GM21526 (cell line): ENCODE results near the gene KRI1.
"Not testable (repeated sequence)": the region's sequence is repeated elsewhere in the genome, so short reads cannot be mapped to it uniquely, and the experiment has no call there.

ENCODE experiments used
- ATAC-seq: cut with Tn5 transposase; IDR thresholded peaks from one replicate; pipeline ENCODE4 v1.9.1; 2021; ENCODE audit warnings: moderate library complexity; ENCODE audit not compliant: unreplicated experiment, low FRiP score

The KRI1 gene

DNA sequence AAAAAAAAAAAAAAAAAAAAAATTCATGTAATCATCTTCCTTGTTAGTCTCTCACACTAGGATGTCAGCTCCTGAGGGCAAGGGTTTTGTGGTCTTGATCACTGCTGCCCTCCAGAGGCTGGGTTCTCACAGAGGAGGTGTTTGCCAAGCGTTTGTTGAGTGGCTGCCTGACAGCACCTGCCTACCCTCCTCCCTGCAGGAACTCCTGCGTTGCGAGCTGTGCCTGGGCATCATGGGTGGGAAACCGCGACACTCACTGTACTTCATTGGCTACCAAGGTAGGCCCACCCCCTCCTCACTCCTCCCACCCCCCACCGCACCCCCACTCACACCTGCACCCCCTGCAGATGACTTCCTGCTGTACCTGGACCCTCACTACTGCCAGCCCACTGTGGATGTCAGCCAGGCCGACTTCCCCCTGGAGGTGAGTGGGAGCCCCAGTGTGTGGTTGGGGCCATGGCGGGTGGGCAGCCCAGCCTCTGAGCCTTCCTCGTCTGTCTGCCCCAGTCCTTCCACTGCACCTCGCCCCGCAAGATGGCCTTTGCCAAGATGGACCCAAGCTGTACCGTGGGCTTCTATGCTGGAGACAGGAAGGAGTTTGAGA is 14.0 kb downstream of the KRI1 start:
- no peak for ATAC-seq

DNA sequence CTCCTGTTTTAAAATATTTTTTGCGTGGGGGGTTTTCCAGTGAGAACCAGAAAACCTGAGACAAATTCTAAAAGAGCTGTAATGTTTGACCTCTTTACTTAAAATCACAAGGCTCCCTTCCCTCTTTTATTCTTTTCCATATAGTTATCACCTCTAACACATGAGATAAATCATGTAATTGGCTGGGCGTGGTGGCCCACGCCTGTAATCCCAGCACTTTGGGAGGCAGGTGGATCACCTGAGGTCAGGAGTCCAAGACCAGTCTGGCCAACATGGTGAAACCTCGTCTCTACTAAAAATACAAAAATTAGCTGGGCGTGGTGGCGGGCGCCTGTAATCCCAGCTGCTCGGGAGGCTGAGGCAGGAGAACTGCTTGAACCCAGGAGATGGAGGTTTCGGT is 14.8 kb downstream of the KRI1 start:
- ATAC-seq: not testable (repeated sequence)

DNA sequence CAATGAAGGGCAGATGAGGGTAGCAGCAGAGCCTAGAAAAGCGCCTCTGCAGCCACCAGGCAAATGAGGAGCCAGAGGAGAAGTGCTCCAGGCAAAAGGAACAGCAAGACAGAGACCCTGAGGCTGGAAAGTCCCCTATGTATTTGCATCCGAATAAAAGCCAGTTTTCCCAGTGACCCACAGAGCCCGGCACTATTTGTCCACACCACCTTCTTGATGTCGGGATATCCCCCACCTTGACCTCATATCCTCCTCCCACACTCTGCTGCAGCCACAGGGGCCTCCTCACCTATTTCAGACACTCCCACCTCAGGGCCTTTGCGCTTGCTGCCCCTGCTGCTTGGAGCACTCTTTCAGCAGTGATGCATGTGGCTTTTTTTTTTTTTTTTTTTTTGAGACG is 15.5 kb downstream of the KRI1 start:
- no peak for ATAC-seq

DNA sequence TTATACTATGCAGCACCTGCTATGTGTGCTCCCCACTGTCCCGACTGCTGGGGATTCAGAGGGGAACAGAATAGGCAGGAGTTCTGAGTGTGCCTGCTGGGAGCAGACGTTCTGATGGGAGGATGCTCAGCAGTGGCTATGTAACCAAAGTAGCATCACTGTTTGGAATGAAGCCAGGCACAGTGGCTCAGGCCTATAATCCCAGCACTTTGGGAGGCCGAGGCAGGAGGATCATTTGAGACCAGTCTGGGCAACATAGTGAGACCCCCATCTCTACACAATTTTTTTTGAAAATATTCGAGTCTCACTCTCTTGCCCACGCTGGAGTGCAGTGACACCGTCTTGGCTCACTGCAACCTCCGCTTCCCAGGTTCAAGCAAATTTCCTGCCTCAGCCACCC is 16.1 kb downstream of the KRI1 start:
- no peak for ATAC-seq

DNA sequence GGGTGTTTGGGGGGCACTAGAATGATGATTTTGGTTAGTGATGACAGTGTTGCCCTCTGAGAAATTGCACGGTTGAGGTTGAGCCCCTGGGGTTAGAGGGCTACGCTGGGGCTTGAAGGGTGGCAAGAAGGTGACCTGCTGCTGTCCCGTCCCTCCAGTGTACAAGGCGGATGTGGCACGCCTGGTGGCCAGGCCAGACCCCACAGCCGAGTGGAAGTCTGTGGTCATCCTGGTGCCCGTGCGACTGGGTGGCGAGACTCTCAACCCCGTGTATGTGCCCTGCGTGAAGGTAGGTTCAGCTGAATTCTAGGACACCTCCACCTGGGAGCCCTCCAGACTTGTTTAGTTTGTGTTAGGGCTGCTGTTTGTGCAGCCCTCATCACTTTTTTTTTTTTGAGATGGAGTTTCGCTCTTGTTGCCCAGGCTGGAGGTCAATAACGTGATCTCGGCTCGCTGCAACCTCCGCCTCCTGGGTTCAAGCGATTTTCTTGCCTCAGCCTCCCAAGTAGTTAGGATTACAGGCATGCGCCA is 17.0 kb downstream of the KRI1 start:
- ATAC-seq: no peak

DNA sequence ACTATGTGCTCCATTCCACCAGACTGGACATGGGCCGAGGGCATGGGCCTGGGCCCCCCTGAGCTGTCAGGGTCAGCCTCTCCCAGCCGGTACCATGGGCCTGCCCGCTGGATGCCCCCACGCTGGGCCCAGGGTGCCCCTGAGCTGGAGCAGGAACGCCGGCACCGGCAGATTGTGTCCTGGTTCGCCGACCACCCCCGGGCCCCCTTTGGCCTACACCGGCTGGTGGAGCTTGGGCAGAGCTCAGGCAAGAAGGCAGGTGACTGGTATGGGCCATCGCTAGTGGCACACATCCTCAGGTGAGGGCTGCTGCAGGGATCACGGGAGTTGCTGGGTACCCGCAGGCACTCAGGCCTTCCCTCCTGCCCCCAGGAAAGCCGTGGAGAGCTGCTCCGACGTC is 19.0 kb downstream of the KRI1 start:
- no peak for ATAC-seq

DNA sequence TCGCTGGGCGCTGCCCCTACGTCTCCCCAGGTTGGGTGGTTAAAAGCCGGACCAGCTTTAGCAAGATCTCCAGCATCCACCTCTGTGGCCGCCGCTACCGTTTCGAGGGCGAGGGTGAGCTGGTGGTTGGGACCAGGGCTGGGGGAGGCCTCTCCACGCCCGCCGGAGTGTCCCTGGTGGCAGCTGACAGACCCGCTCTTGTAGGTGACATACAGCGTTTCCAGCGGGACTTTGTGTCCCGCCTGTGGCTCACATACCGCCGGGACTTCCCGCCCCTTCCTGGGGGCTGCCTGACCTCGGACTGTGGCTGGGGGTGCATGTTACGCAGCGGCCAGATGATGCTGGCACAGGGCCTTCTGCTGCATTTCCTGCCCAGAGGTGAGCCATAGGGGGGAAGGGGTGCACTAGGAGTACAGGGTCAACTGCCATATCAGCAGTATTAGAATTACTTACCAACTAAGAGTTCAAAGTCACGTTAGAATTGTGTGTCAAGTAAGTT is 21.0 kb downstream of the KRI1 start:
- no peak for ATAC-seq

DNA sequence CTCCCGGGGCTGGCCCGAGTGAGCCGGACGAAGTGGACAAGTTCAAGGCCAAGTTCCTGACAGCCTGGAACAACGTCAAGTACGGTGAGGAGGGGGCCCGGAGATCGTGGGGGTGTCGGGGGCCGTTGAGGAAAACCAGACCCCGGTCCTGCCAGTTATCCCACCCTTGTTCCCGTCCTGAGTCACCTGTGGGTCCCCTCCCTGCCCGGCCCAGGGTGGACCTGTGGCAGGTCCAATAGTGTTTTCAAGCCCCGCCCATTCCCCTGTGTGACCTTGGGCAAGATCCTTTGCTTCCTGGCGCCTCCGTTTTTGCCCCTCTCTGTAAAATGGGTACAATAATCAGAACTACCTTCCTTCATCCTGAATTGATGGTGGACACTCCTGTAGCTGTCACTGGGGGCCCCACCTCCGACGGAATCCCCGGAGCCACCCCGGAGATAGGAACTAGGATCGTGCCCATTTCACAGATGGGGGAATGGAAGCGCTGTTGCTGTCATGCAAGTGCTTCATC is 21.5 kb downstream of the KRI1 start:
- ATAC-seq: no peak

DNA sequence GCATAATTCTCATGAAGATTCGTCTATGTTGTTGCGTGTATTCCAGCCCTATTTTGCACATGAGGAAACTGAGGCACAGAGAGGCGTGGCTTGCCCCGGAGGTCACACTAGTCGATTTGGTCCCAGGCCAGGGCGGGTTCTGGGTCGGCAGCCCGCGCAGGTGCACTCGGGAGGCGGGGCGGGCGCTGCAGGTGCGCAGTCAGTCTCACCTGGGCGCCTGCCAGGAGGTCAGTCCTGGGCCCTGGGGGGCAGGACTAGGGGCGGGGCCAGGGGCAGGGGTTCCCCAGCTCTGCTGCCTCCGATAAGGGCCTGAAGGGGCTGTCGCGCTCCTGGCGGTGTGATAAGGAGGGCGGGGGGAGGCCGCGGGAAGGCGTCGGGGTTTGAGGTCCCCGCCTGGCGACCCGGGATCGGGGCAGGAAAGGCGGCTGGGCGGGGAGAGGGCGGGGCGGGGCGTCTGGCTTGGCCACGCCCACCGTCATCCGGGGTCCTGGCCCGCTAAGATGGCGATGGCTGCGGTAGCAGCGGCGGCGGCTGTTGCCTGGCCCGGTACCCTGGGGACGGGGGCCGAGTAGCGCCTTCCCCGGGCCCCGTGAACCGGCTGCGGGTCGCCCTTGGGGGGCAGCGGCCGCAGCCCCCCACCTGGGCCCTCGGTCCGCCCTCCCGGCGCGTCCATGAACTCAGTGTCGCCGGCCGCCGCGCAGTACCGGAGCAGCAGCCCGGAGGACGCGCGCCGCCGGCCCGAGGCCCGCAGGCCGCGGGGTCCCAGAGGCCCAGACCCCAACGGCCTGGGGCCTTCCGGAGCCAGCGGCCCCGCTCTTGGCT is 22.2 kb downstream of the KRI1 start, which contains the start of gene ATG4D:
TSS of gene ATG4D (plus strand) at position 485 of the 822 bp plus-strand sequence. CDS start at position 672, 187 bp downstream.
- no peak for ATAC-seq

DNA sequence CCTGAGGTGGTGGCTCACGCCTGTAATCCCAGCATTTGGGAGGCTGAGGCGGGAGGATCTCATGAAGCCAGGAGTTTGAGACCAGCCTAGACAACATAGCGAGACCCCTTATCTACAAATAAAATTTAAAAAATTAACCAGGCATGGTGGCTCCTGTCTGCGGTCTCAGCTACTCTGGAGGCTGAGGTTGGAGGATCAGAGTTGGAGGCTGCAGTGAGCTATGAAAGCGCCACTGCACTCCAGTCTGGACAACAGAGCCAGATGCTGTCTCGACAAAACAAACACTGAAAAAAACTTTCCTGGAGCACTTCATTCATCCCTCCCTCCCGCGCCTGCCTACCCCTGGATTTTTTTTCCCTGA is 22.8 kb downstream of the KRI1 start:
- no peak for ATAC-seq

DNA sequence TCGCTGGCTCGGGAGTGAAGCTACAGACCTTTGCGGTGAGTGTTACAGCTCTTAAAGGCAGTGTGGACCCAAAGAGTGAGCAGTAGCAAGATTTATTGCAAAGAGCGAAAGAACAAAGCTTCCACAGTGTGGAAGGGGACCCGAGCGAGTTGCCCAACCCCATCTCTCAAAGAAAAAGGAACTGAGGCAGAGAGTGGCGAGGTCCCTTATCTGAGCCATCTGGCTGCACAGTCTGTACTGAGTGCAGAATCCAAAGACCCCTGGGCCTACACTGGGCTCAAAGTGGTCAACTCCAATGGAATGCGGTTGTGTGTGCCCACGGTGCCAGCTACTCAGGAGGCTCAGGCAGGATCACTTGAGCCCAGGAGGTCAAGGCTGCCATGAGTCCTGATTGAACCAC is 26.8 kb downstream of the KRI1 start:
- ATAC-seq: not testable (repeated sequence)

DNA sequence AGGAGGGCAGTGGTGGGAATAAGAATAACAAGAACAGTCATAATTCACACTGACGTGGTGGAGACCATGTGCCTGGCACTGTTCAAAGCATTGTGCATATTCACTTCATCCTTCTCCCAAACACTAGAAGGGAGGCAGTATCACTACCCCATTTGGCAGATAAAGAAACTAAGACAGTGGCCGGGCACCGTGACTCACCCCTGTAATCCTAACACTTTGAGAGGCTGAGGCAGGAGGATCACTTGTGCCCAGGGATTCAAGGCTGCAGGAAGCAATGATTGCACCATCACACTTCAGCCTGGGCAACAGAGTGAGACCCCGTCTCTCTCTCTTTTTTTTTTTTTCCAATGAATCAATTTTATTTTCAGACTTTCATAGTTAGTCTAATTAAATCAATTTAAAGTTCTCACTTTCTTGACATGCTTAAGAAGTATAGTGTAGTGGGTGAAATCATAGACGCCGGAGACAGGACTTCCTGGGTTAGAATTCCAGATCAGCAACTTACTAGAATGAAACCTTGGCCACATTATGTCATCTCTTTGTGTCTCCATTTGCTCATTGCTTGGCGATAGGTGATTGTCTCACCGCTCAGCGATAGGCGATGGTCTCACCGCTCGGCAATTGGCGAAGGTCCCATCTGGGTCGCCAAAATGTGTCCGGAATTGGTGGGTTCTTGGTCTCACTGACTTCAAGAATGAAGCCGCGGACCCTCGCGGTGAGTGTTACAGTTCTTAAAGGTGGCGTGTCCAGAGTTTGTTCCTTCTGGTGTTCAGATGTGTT is 27.4 kb downstream of the KRI1 start:
- ATAC-seq: no peak

DNA sequence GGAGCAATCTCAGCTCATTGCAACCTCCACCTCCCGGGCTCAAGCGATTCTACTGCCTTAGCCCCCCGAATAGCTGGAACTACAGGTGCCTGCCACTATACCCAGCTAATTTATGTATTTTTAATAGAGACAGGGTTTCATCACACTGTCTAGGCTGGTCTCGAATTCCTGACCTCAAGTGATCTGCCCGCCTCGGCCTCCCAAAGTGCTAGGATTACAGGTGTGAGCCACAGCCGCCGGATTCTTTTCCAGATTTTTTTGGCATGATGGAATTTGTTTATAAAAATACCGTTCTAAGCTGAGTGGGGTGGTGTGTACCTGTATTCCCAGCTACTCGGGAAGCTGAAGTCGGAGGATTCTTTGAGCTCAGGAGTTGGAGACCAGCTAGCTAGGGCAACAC is 28.1 kb downstream of the KRI1 start:
- ATAC-seq: no peak

DNA sequence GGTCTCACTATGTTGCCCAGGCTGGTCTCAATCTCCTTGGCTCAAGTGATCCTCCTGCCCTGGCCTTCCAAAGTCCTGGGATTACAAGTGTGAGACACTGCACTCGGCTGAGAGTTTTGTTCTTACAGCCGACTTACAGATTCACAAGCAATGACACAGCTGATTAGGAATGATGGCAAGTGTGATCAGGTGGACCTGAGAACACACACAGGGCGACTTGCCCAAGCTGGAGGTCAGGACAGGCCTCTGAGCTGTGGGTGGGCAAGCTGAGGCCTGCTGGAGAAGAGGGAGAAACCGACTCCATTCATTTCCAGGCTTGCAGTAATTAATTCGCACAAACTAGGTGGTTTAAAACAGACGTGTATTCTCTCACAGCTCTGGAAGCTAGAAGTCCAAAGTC is 30.2 kb downstream of the KRI1 start:
- ATAC-seq: no peak

DNA sequence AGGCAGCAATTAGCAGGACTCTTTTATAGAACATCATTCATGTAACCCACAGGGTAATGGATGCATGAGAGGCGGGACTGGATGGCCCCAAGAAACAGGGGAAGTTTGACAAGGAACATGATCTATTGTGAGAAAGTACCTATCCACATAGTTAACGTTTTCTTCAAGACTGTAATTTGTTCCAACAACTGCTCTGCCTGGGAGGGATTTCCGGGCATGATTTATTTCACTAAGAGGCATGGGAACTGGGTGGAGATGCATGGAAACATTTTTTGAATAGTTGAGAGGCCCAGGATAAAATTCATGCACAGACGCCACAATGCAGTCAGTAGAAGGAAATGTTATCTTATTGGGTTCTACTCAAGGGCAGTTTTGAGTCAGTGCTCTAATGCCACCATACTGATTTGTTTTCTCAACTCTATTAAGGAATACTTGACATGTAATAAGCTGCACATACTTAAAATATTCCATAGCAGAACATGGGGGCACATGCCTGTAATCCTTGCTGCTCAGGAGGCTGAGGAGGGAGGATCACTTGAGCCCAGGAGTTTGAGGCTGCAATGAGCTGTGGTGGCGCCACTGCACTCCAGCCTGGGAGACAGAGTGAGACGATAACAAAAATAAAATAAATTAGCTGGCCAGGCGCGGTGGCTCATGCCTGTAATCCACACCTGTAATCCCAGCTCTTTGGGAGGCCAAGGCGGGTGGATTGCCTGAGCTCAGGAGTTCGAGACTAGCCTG is 32.0 kb downstream of the KRI1 start:
- no peak for ATAC-seq

DNA sequence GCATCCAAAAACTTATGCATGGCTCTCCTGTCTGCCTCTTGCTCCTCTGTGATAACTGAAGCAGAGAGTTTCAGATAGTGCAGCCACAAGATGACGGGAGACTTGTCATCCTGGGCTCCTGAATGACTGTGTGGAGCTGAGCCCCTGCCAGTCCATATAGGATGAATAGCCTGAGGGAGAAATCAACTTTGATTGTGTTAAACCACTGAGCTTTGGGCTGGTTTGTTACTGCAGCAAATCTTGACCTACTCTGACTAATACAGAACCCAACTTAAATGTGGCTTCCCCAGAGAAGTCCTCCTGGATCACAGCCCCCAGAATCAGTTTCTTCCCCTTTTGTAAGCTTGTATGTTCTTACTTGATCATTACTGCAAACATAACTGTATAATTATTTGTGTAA is 33.4 kb downstream of the KRI1 start:
- no peak for ATAC-seq

DNA sequence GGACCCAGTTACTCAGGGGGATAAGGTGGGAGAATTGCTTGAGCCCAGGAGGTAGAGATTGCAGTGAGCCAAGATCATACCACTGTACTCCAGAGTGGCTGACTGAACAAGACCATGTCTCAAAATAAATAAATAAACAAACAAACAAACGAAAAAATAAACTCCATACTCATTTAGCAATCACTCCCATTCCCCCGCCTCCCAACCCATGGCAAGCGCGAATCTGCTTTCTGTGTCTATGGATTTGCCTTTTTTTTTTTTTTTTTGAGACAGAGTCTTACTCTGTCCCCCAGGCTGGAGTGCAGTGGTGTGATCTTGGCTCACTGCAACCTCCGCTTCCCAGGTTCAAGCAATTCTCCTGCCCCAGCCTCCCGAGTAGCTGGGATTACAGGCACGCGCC is 38.9 kb downstream of the KRI1 start:
- ATAC-seq: not testable (repeated sequence)

DNA sequence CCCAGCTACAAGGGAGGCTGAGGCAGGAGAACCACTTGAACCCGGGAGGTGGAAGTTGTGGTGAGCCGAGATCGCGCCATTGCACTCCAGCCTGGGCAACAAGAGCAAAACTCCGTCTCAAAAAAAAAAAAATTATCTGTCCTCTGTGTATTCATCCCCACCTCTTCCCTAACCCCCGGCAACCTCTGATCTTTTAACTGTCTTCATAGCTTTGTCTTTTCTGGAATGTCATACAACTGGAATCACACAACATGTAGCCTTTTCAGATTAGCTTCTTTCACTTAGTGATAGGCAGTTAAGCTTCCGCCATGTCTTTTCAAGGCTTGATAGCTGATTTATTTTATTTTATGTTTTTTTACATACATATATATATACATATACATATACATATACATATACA is 40.2 kb downstream of the KRI1 start:
- ATAC-seq: no peak

DNA sequence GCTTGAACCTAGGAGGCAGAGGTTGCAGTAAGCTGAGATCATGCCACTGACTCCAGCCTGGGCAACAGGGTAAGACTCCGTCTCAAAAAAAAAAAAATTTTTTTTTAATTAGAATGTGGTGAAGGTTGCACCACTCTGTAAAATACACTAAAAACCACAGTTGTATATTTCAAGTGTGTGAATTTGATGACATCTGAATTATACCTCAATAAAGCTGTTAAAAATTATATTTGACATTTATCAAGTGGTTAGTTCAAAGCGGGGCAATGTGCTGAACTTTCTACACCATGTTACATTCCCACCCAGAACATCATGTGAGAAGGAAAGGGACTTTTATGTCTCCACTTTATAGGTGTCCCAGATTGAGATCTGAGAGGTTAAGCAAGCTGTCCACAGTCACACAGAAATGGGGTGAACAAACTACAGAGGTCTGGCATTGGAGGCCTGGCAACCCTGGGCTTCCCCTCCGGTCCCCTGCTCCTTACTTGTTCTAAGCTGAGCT is 42.6 kb downstream of the KRI1 start:
- ATAC-seq: no peak
